HEK293T (cell line): ENCODE measurements around the gene CCDC187.

Experiments
- CTCF ChIA-PET: fragments of 350-600 bp; formaldehyde crosslinking; extraction: SDS; loops from one replicate; lab custom pipeline; 2021; ENCODE audit warnings: antibody characterized with exemption, inconsistent platforms; lab: Yijun Ruan, JAX
- POLR2A ChIA-PET: fragments of 350-600 bp; formaldehyde crosslinking; extraction: SDS; loops from one replicate; lab custom pipeline; 2020; ENCODE audit warnings: antibody characterized with exemption, inconsistent platforms; lab: Yijun Ruan, JAX
- DNase-seq: peaks from one replicate; pipeline ENCODE4 v3.0.0; 2012; ENCODE audit warnings: mixed read lengths; ENCODE audit errors: extremely low spot score
- ARNT ChIP-seq: fragments of 450-650 bp; IDR thresholded peaks from 2 replicates; pipeline ENCODE4 v1.6.1; 2017; ENCODE audit warnings: mild to moderate bottlenecking
- BHLHE40 ChIP-seq: fragments of 450-650 bp; IDR thresholded peaks from 2 replicates; pipeline ENCODE4 v1.6.1; 2016; ENCODE audit warnings: mild to moderate bottlenecking, moderate library complexity, borderline replicate concordance
- CTBP1 ChIP-seq: fragments of 450-650 bp; IDR thresholded peaks from 2 replicates; pipeline ENCODE4 v1.6.1; 2016; ENCODE audit warnings: borderline replicate concordance
- ELF4 ChIP-seq: fragments of 450-650 bp; IDR thresholded peaks from 2 replicates; pipeline ENCODE4 v1.6.1; 2017; ENCODE audit warnings: antibody characterized with exemption
- FOXA1 ChIP-seq: fragments of 450-650 bp; IDR thresholded peaks from 2 replicates; pipeline ENCODE4 v1.6.1; 2016; ENCODE audit warnings: mild to moderate bottlenecking
- FOXK2 ChIP-seq: fragments of 450-650 bp; IDR thresholded peaks from 2 replicates; pipeline ENCODE4 v1.6.1; 2016; ENCODE audit warnings: mild to moderate bottlenecking
- FOXM1 ChIP-seq: fragments of 450-650 bp; IDR thresholded peaks from 2 replicates; pipeline ENCODE4 v1.6.1; 2017; ENCODE audit warnings: mild to moderate bottlenecking, borderline replicate concordance
- HDGF ChIP-seq: fragments of 450-650 bp; IDR thresholded peaks from 2 replicates; pipeline ENCODE4 v1.6.1; 2017; ENCODE audit warnings: antibody characterized with exemption, borderline replicate concordance
- L3MBTL2 ChIP-seq: fragments of 450-650 bp; conservative IDR thresholded peaks from 2 replicates; pipeline ENCODE4 v1.6.1; 2016; ENCODE audit warnings: mild to moderate bottlenecking
- LEF1 ChIP-seq: fragments of 450-650 bp; IDR thresholded peaks from 2 replicates; pipeline ENCODE4 v1.6.1; 2017; ENCODE audit warnings: mild to moderate bottlenecking, borderline replicate concordance
- NFRKB ChIP-seq: fragments of 450-650 bp; IDR thresholded peaks from 2 replicates; pipeline ENCODE4 v1.6.1; 2016; ENCODE audit warnings: mild to moderate bottlenecking, moderate library complexity
- PKNOX1 ChIP-seq: fragments of 450-650 bp; IDR thresholded peaks from 2 replicates; pipeline ENCODE4 v1.6.1; 2016
- SP1 ChIP-seq: fragments of 450-650 bp; IDR thresholded peaks from 2 replicates; pipeline ENCODE4 v1.6.1; 2017
- SUZ12 ChIP-seq: fragments of 450-650 bp; IDR thresholded peaks from 2 replicates; pipeline ENCODE4 v1.6.1; 2016; ENCODE audit warnings: mild to moderate bottlenecking
- TARDBP ChIP-seq: fragments of 450-650 bp; IDR thresholded peaks from 2 replicates; pipeline ENCODE4 v1.6.1; 2016
- ZNF384 ChIP-seq: fragments of 450-650 bp; IDR thresholded peaks from 2 replicates; pipeline ENCODE4 v1.6.1; 2016

The CCDC187 gene

GRCh38 chr9:136206602-136207275 is 97.2 kb downstream of the CCDC187 start:
- no peak for DNase-seq
- CTCF ChIA-PET = no interaction called here
- TF ChIP-seq PKNOX1 = no peak
- POLR2A ChIA-PET = no interaction called here

DNA sequence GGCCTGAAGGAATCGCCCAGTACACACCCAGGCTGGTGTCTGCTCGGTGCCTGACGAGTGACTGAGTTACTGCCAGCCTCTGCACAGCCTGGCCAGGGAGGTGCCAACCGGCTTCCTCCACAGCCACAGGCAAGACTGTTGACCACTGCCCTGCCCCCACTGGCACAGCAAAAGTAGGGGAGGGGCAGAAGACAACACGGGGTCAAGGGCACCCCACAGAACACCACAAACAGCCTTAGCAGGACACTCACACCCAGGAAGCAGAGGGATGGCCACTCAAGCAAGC is 98.2 kb downstream of the CCDC187 start:
- no peak for DNase-seq
- CTCF ChIA-PET = no interaction called here
- TF ChIP-seq TARDBP = no peak
- POLR2A ChIA-PET = no interaction called here

DNA sequence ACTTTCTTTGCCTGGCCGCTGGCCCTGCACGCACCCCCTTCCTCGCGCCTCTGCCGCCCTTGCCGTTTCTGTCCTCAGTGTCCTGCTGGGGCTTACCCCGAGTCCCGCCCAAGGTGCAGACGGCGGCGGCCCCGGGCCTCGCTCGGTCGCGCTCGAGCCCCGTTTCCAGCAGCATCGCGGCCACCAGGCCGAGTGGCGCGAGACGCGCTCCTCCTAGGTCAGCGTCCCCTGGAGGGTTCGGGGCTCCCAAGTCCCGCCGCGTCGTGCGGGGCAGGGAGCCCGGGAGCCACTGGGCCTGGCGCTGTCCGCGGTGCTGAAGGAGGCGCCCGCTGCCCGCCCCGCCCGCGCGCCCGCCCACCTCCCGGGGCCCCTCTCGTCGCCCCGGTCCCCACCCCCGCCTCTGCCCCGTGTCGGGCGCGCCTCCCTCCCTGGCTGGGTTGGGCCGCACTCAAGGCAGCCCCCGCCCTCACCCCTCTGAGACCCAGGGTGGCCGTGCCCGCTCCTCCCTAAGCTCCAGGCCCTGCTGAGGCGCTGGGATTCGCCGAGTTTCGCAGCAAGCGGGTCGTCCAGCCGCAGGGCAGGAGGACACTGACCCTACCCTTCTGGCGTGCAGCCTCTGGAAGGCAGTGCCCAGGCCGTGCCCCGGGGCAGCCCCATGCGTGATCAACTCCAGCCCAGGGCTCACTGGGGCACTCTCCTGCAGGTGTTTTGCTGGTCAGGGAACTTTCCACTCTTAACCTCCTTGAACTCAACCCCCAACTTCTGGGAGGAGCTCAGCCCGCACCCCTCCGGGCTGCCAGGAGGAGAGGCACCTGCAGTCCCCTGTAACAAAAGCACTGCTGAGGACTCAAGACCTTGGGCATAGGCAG is 98.8 kb downstream of the CCDC187 start, which contains the start of gene LHX3:
LHX3 (minus strand) TSS at position 291 of the 869 bp plus-strand sequence; CDS start at position 175, 116 bp downstream.
- no peak for DNase-seq
- ChIA-PET POLR2A (no interaction called here), CTCF (no interaction called here)
- TF ChIP-seq FOXM1 (no peak), CTBP1 (no peak), BHLHE40 (no peak), L3MBTL2 (no peak), FOXA1 (no peak), TARDBP (no peak), FOXK2 (no peak), ELF4 (no peak), LEF1 (no peak), HDGF (no peak), SUZ12 (no peak), PKNOX1 (no peak), SP1 (no peak), ZNF384 (no peak)

GRCh38 chr9:136204145-136204805 is 99.6 kb downstream of the CCDC187 start:
- no peak for DNase-seq
- POLR2A ChIA-PET = no interaction called here
- TF ChIP-seq HDGF (no peak), SUZ12 (no peak), LEF1 (no peak), FOXM1 (no peak), FOXA1 (no peak), ELF4 (no peak), TARDBP (no peak), NFRKB (no peak), ZNF384 (no peak), L3MBTL2 (no peak), CTBP1 (no peak), SP1 (no peak), FOXK2 (no peak), BHLHE40 (no peak), PKNOX1 (no peak), ARNT (no peak)
- CTCF ChIA-PET = interaction anchor here (0.6 kb wide), 1 partner anchor 302 kb away, joined by 3 read pairs; no protein-coding TSS in a partner anchor

- DNase-seq = no peak
- TF ChIP-seq BHLHE40 (no peak), LEF1 (no peak), FOXA1 (no peak), L3MBTL2 (no peak), ELF4 (no peak), CTBP1 (no peak), HDGF (no peak), SUZ12 (no peak), SP1 (no peak), ARNT (no peak), PKNOX1 (no peak), ZNF384 (no peak), FOXK2 (no peak), TARDBP (no peak), FOXM1 (no peak), NFRKB (no peak)
- CTCF ChIA-PET = interaction anchor here (0.6 kb wide), 1 partner anchor 301 kb away, joined by 3 read pairs; no protein-coding TSS in a partner anchor
- POLR2A ChIA-PET = no interaction called here
Observed at GRCh38 chr9:136203408-136204144, 100.3 kb downstream of the CCDC187 start.
